ENCODE results near the gene CHCT1. TPM values are rescaled to one million over a fixed set of nuclear protein-coding genes. Genes with fewer than 3 reads are reported as not detected.

Gene CHCT1
- total and polyA plus RNA-seq, 3 donors from 2014 or later = 64.0 to 281 (median 102) TPM

GRCh38 chr17:60468371-60468770 is 46.1 kb downstream of the CHCT1 start:
- intact Hi-C loops (cut with DNase I; ENCODE audit: low total_unique reads) = no loop called here
- Histone ChIP-seq H3K9me3 (no peaks in the 10 kb centered on the region), H3K4me1 (peaks cover 23% of the 10 kb centered on the region), H3K27me3 (no peaks in the 10 kb centered on the region), H3K4me3 (no peak overlapping the region), H3K27ac (peak overlapping the region in 1 of 2 donors; percentile 62), H3K36me3 (ENCODE audit: low read depth, missing control alignments) (no peaks in the 10 kb centered on the region)
- DNase-seq = no peak
- no peak for TF ChIP-seq POLR2A (IDR thresholded peaks at IDR 0.05)
- no peak for TF ChIP-seq CTCF (IDR thresholded peaks at IDR 0.05)

GRCh38 chr17:60471451-60471850 is 49.2 kb downstream of the CHCT1 start:
- Histone ChIP-seq H3K4me3 (no peak overlapping the region), H3K9me3 (no peaks in the 10 kb centered on the region), H3K27me3 (no peaks in the 10 kb centered on the region), H3K27ac (no peak overlapping the region), H3K4me1 (peaks cover 26% of the 10 kb centered on the region), H3K36me3 (ENCODE audit: low read depth, missing control alignments) (no peaks in the 10 kb centered on the region)
- TF ChIP-seq POLR2A (IDR thresholded peaks at IDR 0.05) (no peak), CTCF (IDR thresholded peaks at IDR 0.05) (no peak)
- intact Hi-C loops (cut with DNase I; ENCODE audit: low total_unique reads) = no loop called here
- 90 to 96% methylated on average over 4 of the region's 4 CpGs for WGBS, 2 donors
- DNase-seq = no peak

DNA sequence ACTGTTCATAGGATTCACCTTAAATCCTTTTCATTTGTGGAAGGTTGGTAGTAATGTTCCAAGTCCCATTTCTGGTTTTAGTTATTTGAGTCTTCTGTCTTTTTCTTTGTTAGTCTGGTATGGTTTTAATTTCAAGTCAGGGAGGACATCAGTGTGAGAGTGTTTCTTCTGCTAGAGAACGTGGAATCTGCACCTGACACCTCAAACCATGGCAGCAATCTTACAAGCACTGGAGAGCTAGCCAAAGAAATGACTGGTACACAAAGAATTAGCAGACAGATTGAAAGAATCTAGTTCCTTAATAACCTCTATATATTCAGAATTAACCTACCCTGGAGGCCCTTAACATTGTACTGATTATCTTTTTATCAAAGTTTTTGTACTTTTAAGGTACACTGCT is 50.2 kb downstream of the CHCT1 start:
- no peak for DNase-seq
- 95 to 100% methylated on average over 1 of the region's 1 CpG for WGBS, 2 donors
- intact Hi-C loops (cut with DNase I; ENCODE audit: low total_unique reads) = no loop called here

GRCh38 chr17:60473788-60474187 is 51.5 kb downstream of the CHCT1 start:
- no peaks in the 10 kb centered on the region for H3K36me3 ChIP-seq (ENCODE audit: low read depth, missing control alignments)
- no peak for TF ChIP-seq POLR2A (IDR thresholded peaks at IDR 0.05)
- no peak for TF ChIP-seq CTCF (IDR thresholded peaks at IDR 0.05)
- intact Hi-C loops (cut with DNase I; ENCODE audit: low total_unique reads) = no loop called here

More for the DNA sequence above, 50.2 kb downstream of the CHCT1 start:
- H3K27ac ChIP-seq = peak overlapping the region in 1 of 2 donors; percentile 20
- H3K9me3 ChIP-seq = no peaks in the 10 kb centered on the region
- no peaks in the 10 kb centered on the region for H3K36me3 ChIP-seq (ENCODE audit: low read depth, missing control alignments)
- H3K27me3 ChIP-seq = no peaks in the 10 kb centered on the region
- no peak for TF ChIP-seq POLR2A (IDR thresholded peaks at IDR 0.05)
- TF ChIP-seq CTCF (IDR thresholded peaks at IDR 0.05) = no peak
- H3K4me1 ChIP-seq = peaks cover 26% of the 10 kb centered on the region
- H3K4me3 ChIP-seq = no peak overlapping the region

More at GRCh38 chr17:60473788-60474187, 51.5 kb downstream of the CHCT1 start:
- DNase-seq = no peak
- H3K4me3 ChIP-seq = no peak overlapping the region
- H3K4me1 ChIP-seq = peaks cover 19% of the 10 kb centered on the region
- no peaks in the 10 kb centered on the region for H3K27me3 ChIP-seq
- H3K27ac ChIP-seq = no peak overlapping the region
- H3K9me3 ChIP-seq = no peaks in the 10 kb centered on the region

Other genes starting within 250 kb of the CHCT1 start
- gene USP32, start 30.4 kb upstream of the CHCT1 start, total RNA-seq = 100 to 1,000 TPM; 113 to 166 TPM
- gene USP32, start 30.4 kb upstream of the CHCT1 start, polyA plus RNA-seq (ENCODE audit: insufficient read depth, low read depth, low replicate concordance) = 279 TPM
- gene APPBP2, start 103.8 kb downstream of the CHCT1 start, total RNA-seq = 10 to 100 TPM; 58.2 to 58.9 TPM
- 98.4 TPM for gene APPBP2, start 103.8 kb downstream of the CHCT1 start, polyA plus RNA-seq (ENCODE audit: insufficient read depth, low read depth, low replicate concordance)
- gene PPM1D, start 177.7 kb downstream of the CHCT1 start, total RNA-seq = 10 to 100 TPM; 31.5 to 34.9 TPM
- gene PPM1D, start 177.7 kb downstream of the CHCT1 start, polyA plus RNA-seq (ENCODE audit: insufficient read depth, low read depth, low replicate concordance) = 40.7 TPM